GM12878 (cell line): ENCODE data around the gene YPEL3. TPM values are rescaled to one million over a fixed set of nuclear protein-coding genes. Genes with fewer than 3 reads are reported as not detected.
A peak's percentile ranks its signal among the peaks of the same experiment; 100 is the strongest.

Experiments
- ATAC-seq: fragments of 200-7000 bp; cut with Tn5 transposase; 3 replicates; pipeline ENCODE4 v1.9.1; 2020; ENCODE audit warnings: mild to moderate bottlenecking, moderate library complexity
- BruUV-seq: library from RNA; stranded (reverse); fragments of 400-500 nt; replicated peaks from 2 replicates; lab custom pipeline; 2021; lab: Mats Ljungman, UMichigan
- CTCF ChIA-PET: fragments of 300-600 bp; sonication (Branson Sonifier 250); formaldehyde crosslinking; extraction: SDS; loops from one replicate; lab custom pipeline; 2021; ENCODE audit warnings: inconsistent platforms; lab: Yijun Ruan, JAX
- POLR2A ChIA-PET: fragments of 350-600 bp; formaldehyde crosslinking; extraction: SDS; loops from one replicate; lab custom pipeline; 2021; ENCODE audit warnings: inconsistent platforms; lab: Charles Lee
- RAD21 ChIA-PET: fragments of 300-600 bp; sonication (Branson Sonifier 250); formaldehyde crosslinking; loops from one replicate; lab custom pipeline; 2023; ENCODE audit warnings: antibody characterized with exemption; ENCODE audit not compliant: unreplicated experiment; lab: Charles Lee
- SMC1A ChIA-PET: fragments of 300-600 bp; sonication (Branson Sonifier 250); formaldehyde crosslinking; loops from one replicate; lab custom pipeline; 2023; ENCODE audit not compliant: unreplicated experiment, uncharacterized antibody; lab: Charles Lee
- DNase-seq: peaks from one replicate; pipeline ENCODE4 v3.0.0-alpha.2; 2011; ENCODE audit warnings: low read depth, low spot score
- FAIRE-seq: peaks from 3 replicates; lab custom pipeline; 2011; peaks lifted over from hg19 to GRCh38; lab: Jason Lieb, UNC
- H2AFZ ChIP-seq: 2 replicates; pipeline ENCODE4 v1.6.0; 2011; ENCODE audit warnings: low read depth, low read length, control low read depth; ENCODE audit not compliant: control insufficient read depth
- H3K27ac ChIP-seq: 2 replicates; pipeline ENCODE4 v1.5.1; 2011; ENCODE audit warnings: control low read depth; ENCODE audit not compliant: control insufficient read depth, insufficient read depth
- H3K27me3 ChIP-seq, 2 experiments: replicated peaks in 1 of 2; 2 replicates each; pipeline versions ENCODE4 v1.6.0 to v1.6.1; 2011; ENCODE audit warnings: low read length in 1 of 2; ENCODE audit not compliant: control insufficient read depth in 2 of 2, insufficient read depth in 2 of 2
- H3K36me3 ChIP-seq, 2 experiments: 2 replicates each; pipeline ENCODE4 v1.5.1; 2011; ENCODE audit warnings: low read length in 1 of 2; ENCODE audit not compliant: control insufficient read depth in 2 of 2, insufficient read depth in 2 of 2
- H3K4me1 ChIP-seq: 2 replicates; pipeline ENCODE4 v1.6.1; 2011; ENCODE audit warnings: mild to moderate bottlenecking, low read length, moderate library complexity, mixed read lengths; ENCODE audit not compliant: control insufficient read depth, insufficient read depth
- H3K4me2 ChIP-seq: 2 replicates; pipeline ENCODE4 v1.6.0; 2011; ENCODE audit warnings: control low read depth; ENCODE audit not compliant: control insufficient read depth, insufficient read depth
- H3K4me3 ChIP-seq: fragments of 200-600 bp; sonication (generic); 2 replicates; pipeline ENCODE4 v1.5.1; 2016
- H3K79me2 ChIP-seq: 2 replicates; pipeline ENCODE4 v1.6.0; 2011; ENCODE audit warnings: low read length; ENCODE audit not compliant: control insufficient read depth, insufficient read depth
- H3K9ac ChIP-seq: 2 replicates; pipeline ENCODE4 v1.8.0; 2011; ENCODE audit warnings: low read length, control low read depth, mixed read lengths; ENCODE audit not compliant: control insufficient read depth, insufficient read depth
- H3K9me3 ChIP-seq: replicated peaks from 3 replicates; pipeline ENCODE4 v1.5.1; 2011; ENCODE audit warnings: mild to moderate bottlenecking, low read length; ENCODE audit not compliant: control insufficient read depth, insufficient read depth
- H4K20me1 ChIP-seq: 2 replicates; pipeline ENCODE4 v1.6.0; 2011; ENCODE audit not compliant: control insufficient read depth, insufficient read depth
- BHLHE40 ChIP-seq, 2 experiments: fragments of 450-650 bp in 1 of 2; IDR thresholded peaks; 2 replicates each; pipeline ENCODE4 v1.6.1; 2011 to 2017; ENCODE audit warnings: low read depth in 2 of 2, borderline replicate concordance in 1 of 2, improper control_type of control experiment in 1 of 2, low read length in 1 of 2, mild to moderate bottlenecking in 1 of 2
- FOXK2 ChIP-seq: fragments of 450-650 bp; IDR thresholded peaks from 2 replicates; pipeline ENCODE4 v1.6.1; 2017; ENCODE audit warnings: mild to moderate bottlenecking, moderate library complexity
- FOXM1 ChIP-seq: IDR thresholded peaks from 2 replicates; pipeline ENCODE4 v1.6.1; 2012; ENCODE audit warnings: low read depth, mild to moderate bottlenecking, inconsistent platforms, low read length, moderate library complexity
- IKZF2 ChIP-seq, 2 experiments: fragments of 450-650 bp; IDR thresholded peaks; 2 replicates each; pipeline ENCODE4 v1.6.1; 2017; ENCODE audit warnings: mild to moderate bottlenecking in 2 of 2, moderate library complexity in 2 of 2
- SPI1 ChIP-seq: IDR thresholded peaks from 2 replicates; pipeline ENCODE4 v1.6.1; 2011; ENCODE audit warnings: low read depth, mild to moderate bottlenecking, low read length, moderate library complexity, borderline replicate concordance; ENCODE audit not compliant: insufficient read depth
- SUZ12 ChIP-seq: fragments of 200-600 bp; sonication (generic); IDR thresholded peaks from one replicate; pipeline ENCODE4 v1.6.1; 2018; ENCODE audit warnings: antibody characterized with exemption, mild to moderate bottlenecking; ENCODE audit not compliant: unreplicated experiment
- WGBS: methylation state at CpG from one replicate; pipeline ENCODE4 v1.1.6; 2016; ENCODE audit warnings: low lambda C conversion rate; ENCODE audit not compliant: insufficient replicate concordance, insufficient coverage; ENCODE audit errors: missing lambda C conversion rate; 5-methylcytosine and 5-hydroxymethylcytosine counted together
- in situ Hi-C: fragments of 300-500 bp; cut with MboI; formaldehyde crosslinking; loops from 9 replicates; pipeline ENCODE4 v1.14.3; 2018; ENCODE audit warnings: mixed read lengths
- intact Hi-C: fragments of 100-400 bp; cut with micrococcal nuclease; formaldehyde crosslinking; loops from one replicate; pipeline ENCODE4 v1.14.2; 2022; ENCODE audit not compliant: unreplicated experiment
- polyA plus RNA-seq, 11 experiments: library from polyadenylated mRNA; depleted of rRNA in 4 of 11; unstranded in 6 of 11; stranded (reverse) in 5 of 11; fragments of >200 nt; fragmentation: Nextera tagmentation in 4 of 11; fragmentation: Illumina TruSeq in 1 of 11; extraction: Ambion mirVana in 4 of 11; extraction: Trizol in 1 of 11; gene quantifications; 1 replicate in 1 of 11; 2 replicates in 10 of 11; pipeline versions ENCODE4 v1.2.1 to v1.2.3, GENCODE V29; 2011 to 2016; ENCODE audit warnings: inconsistent platforms in 2 of 11, missing spikeins in 2 of 11, low read depth in 1 of 11
- total RNA-seq, 4 experiments: library from RNA; depleted of rRNA in 3 of 4; stranded (reverse); fragments of >200 nt in 3 of 4; fragmentation: Illumina TruSeq in 1 of 4; extraction: Trizol in 1 of 4; gene quantifications; 2 replicates each; pipeline versions ENCODE4 v1.2.1 to v1.2.3, GENCODE V29; 2013 to 2021

The YPEL3 gene
- total and polyA plus RNA-seq, 10 of the 15 experiments (the other 5 are each of a cell fraction or from before 2014, with no cell fraction given), result 1.3 to 22.0 (median 12.1) TPM

DNA sequence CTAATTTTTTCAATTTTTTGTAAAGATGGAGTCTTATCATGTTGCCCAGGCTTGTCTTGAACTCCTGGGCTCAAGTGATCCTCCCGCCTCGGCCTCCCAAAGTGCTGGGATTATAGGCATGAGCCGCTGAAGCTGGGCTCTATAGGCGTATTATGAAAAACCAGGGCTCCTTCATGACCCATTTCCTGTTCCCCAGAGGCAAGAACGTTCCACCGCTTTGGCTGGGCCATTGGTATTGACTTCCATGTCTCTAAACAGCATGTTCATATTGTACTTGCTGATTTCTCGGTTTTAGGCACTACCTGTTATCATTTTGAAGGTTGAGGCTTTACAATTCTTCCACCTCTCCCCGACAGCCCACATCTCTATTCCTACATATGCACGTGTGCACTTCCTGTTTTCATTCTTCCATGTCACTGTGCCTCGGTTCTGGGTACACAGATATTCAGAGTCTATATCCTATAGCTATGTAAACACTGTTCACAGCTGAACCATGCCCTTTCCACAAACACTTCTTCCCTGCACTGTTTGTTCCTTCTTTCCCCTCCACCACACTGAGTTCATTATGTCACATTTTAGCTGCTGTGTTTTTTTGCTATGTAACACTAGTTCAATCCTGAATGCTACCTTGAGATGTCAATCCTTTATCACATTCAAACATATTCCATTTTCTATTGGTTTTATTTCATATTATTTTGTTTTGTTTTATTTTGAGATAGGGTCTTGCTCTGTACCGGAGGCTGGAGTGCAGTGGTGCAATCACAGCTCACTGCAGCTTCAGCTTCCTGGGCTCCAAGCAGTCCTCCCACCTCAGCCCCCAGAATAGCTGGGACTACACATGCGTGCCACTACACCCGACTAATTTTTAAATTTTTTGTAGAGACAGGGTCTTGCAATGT, 43.8 kb upstream of the YPEL3 start:
- TF ChIP-seq FOXM1, result no peak
- no peak for TF ChIP-seq SUZ12
- TF ChIP-seq FOXK2, result peak; percentile 26; the same call in 1 of the 2 replicates
- TF ChIP-seq IKZF2 (IDR thresholded peaks at IDR 0.05), result 0 out of 4 replicates have a peak, but pooled peaks of 1 of the 2 experiments have one; percentile 22
- peak in 1 of 2 experiments; percentile 36; a peak in 1 of 4 replicates for TF ChIP-seq BHLHE40 (IDR thresholded peaks at IDR 0.05; ENCODE audit: borderline replicate concordance in 1 of 2, low read depth in 2 of 2, low read length in 1 of 2)
- peak; percentile 77; the same call in 1 of the 2 replicates for TF ChIP-seq SPI1
- RAD21 ChIA-PET, result interaction anchor here (0.7 to 1.0 kb wide), 2 partner anchors 12 to 27 kb away, joined by 3 to 4 read pairs; no protein-coding TSS in a partner anchor
- DNase-seq (no peak), ATAC-seq (no peak), FAIRE-seq (peak; percentile 38)
- SMC1A ChIA-PET, result interaction anchor here (0.7 to 1.8 kb wide), 4 partner anchors 8 to 278 kb away, joined by 3 to 6 read pairs (median 3); no protein-coding TSS in a partner anchor
- no peak overlapping the region for H3K4me3 ChIP-seq
- H3K27me3 ChIP-seq, result no peaks in the 10 kb centered on the region
- CTCF ChIA-PET, result interaction anchor here (0.6 to 1.8 kb wide), 5 partner anchors 8 to 253 kb away, joined by 3 to 6 read pairs (median 3); no protein-coding TSS in a partner anchor
- POLR2A ChIA-PET, result no interaction called here
- no peaks in the 10 kb centered on the region for H3K79me2 ChIP-seq
- WGBS, result 56% methylated on average over 13 of the region's 13 CpGs
- BruUV-seq, result no TSS peak
- no peak overlapping the region for H3K4me2 ChIP-seq
- no peak overlapping the region for H3K27ac ChIP-seq
- no peaks in the 10 kb centered on the region for H3K36me3 ChIP-seq
- H4K20me1 ChIP-seq, result no peaks in the 10 kb centered on the region
- in situ Hi-C loops (no loop called here), intact Hi-C loops (no loop called here)
- H3K4me1 ChIP-seq, result peaks cover 8% of the 10 kb centered on the region; the same call in 1 of the 2 replicates
- H3K9me3 ChIP-seq, result no peaks in the 10 kb centered on the region
- H3K9ac ChIP-seq, result no peak overlapping the region
- H2AFZ ChIP-seq, result peak overlapping the region; percentile 71
